ENCODE measurements around the gene PDCD6IP.
"Not testable (repeated sequence)": the region's sequence is repeated elsewhere in the genome, so short reads cannot be mapped to it uniquely, and the experiment has no call there.

PDCD6IP gene

DNA sequence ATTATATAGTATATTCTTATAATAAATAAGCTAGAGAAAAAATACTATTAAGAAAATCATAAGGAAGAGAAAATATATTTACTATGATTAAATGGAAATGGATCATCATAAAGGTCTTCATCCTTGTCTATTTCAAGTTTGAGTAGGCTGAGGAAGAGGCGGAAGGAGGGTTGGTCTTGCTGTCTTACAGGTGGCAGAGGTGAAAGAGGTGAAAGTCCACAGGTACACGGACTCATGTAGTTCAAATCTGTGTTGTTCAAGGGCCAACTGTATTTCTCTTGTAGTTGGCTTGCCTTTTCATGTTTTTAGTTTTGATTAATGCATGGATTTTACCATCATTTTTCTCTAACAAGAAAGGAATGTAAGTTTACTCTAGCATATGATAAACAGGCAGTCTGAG lies 41.7 kb downstream of the PDCD6IP start:
- no peak for TF ChIP-seq EZH2 (optimal IDR thresholded peaks at IDR 0.05; ENCODE audit: low read depth, low read length)
- no peak for TF ChIP-seq CTCF (IDR thresholded peaks at IDR 0.05; ENCODE audit: low read length)
- no peak for TF ChIP-seq EZH2phosphoT487 (IDR thresholded peaks at IDR 0.05; ENCODE audit: low read length)
- no peaks in the 10 kb centered on the region for H4K20me1 ChIP-seq (ENCODE audit: insufficient read depth, low read length)
- no peak for DNase-seq
- no peak overlapping the region for H3K27ac ChIP-seq (ENCODE audit: low read length)
- no peaks in the 10 kb centered on the region for H3K27me3 ChIP-seq (replicated peaks; ENCODE audit: insufficient read depth, low read length)
- no peaks in the 10 kb centered on the region for H3K9me2 ChIP-seq (replicated peaks; ENCODE audit: insufficient read depth, low read length)
- H3K9ac ChIP-seq (ENCODE audit: low read length), result no peak overlapping the region
- no peaks in the 10 kb centered on the region; the same call in 1 of the 2 replicates for H3K36me3 ChIP-seq (replicated peaks; ENCODE audit: insufficient read depth, low read length)
- no peak overlapping the region for H3K4me3 ChIP-seq (ENCODE audit: low read length)
- H3K9me3 ChIP-seq (replicated peaks; ENCODE audit: insufficient read depth, low read length), result no peaks in the 10 kb centered on the region
- peaks cover 3% of the 10 kb centered on the region; the same call in 1 of the 2 replicates for H3K79me2 ChIP-seq (ENCODE audit: low read length)
- H3K4me1 ChIP-seq (ENCODE audit: low read length), result no peaks in the 10 kb centered on the region
- no peak overlapping the region for H3K4me2 ChIP-seq (ENCODE audit: low read depth, low read length)
- no peak overlapping the region for H2AFZ ChIP-seq (ENCODE audit: low read length)
- H3F3A ChIP-seq (ENCODE audit: insufficient read depth, low read length), result no peaks in the 10 kb centered on the region

DNA sequence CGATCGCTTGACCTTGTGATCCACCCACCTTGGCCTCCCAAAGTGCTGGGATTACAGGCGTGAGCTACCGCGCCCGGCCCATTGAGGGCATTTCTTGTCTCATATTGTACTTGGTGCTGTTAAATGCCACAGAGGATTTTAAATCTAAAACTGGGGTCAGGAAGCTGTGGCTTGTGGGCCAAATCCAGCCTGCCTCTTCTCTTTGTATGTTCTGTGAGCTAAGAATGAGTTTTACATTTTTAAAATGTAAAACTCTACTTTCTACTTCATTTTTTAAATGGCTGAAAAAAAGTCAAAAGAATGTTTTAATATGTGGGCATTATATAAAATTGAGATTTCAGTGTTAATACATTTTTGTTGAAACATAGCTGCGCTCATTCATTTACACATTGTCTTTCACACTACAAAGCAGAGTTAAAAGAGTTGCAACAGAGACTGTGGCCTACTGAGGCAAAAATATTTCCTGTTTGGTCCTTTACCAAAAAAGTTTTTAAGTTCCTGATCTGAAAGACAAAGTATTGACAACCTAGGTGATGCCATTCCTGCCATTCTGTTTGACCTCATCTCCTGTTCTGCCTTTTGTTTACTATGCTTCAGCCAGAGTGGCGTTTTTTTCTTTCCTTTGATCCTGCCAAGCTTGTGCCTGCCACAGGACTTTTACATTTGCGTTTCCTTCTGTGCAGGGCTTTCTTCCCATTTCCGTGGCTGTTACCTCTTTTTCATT lies 50.4 kb downstream of the PDCD6IP start:
- no peak overlapping the region for H3K27ac ChIP-seq (ENCODE audit: low read length)
- H3K4me2 ChIP-seq (ENCODE audit: low read depth, low read length), result no peak overlapping the region
- no peak overlapping the region for H2AFZ ChIP-seq (ENCODE audit: low read length)
- no peaks in the 10 kb centered on the region for H4K20me1 ChIP-seq (ENCODE audit: insufficient read depth, low read length)
- no peaks in the 10 kb centered on the region for H3K9me2 ChIP-seq (replicated peaks; ENCODE audit: insufficient read depth, low read length)
- no peaks in the 10 kb centered on the region for H3K27me3 ChIP-seq (replicated peaks; ENCODE audit: insufficient read depth, low read length)
- no peaks in the 10 kb centered on the region for H3F3A ChIP-seq (ENCODE audit: insufficient read depth, low read length)
- no peak overlapping the region for H3K4me3 ChIP-seq (ENCODE audit: low read length)
- H3K4me1 ChIP-seq (ENCODE audit: low read length), result no peaks in the 10 kb centered on the region
- no peaks in the 10 kb centered on the region for H3K36me3 ChIP-seq (replicated peaks; ENCODE audit: insufficient read depth, low read length)
- DNase-seq, result no peak
- no peak for TF ChIP-seq EZH2phosphoT487 (IDR thresholded peaks at IDR 0.05; ENCODE audit: low read length)
- no peak for TF ChIP-seq EZH2 (optimal IDR thresholded peaks at IDR 0.05; ENCODE audit: low read depth, low read length)
- no peak for TF ChIP-seq CTCF (IDR thresholded peaks at IDR 0.05; ENCODE audit: low read length)
- no peaks in the 10 kb centered on the region for H3K79me2 ChIP-seq (ENCODE audit: low read length)
- no peak overlapping the region for H3K9ac ChIP-seq (ENCODE audit: low read length)
- no peaks in the 10 kb centered on the region for H3K9me3 ChIP-seq (replicated peaks; ENCODE audit: insufficient read depth, low read length)

DNA sequence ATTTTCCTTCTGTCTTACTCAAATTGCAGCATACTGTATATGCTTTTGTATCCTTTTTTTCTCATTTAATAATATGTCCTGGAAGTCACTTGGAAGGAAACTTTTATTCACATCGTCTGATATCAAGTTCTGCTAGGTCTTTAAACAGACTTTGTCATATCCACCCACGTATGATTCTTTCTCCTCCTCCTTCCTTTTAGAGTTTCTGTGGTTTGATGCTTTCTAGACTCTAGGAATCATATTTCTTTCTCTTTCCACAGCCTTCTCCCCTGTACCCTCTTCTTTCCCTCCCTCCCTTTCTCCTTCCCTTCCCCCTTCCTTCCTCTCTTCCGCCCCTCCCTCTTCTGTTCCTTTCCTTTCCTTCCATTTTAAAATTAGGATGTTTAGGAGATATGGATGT lies 52.2 kb downstream of the PDCD6IP start:
- H3K4me3 ChIP-seq (ENCODE audit: low read length); H3K79me2 ChIP-seq (ENCODE audit: low read length); H3K27ac ChIP-seq (ENCODE audit: low read length); H3F3A ChIP-seq (ENCODE audit: insufficient read depth, low read length); DNase-seq; H2AFZ ChIP-seq (ENCODE audit: low read length); H4K20me1 ChIP-seq (ENCODE audit: insufficient read depth, low read length); H3K9me3 ChIP-seq (replicated peaks; ENCODE audit: insufficient read depth, low read length); H3K36me3 ChIP-seq (replicated peaks; ENCODE audit: insufficient read depth, low read length); H3K4me2 ChIP-seq (ENCODE audit: low read depth, low read length); H3K4me1 ChIP-seq (ENCODE audit: low read length); H3K27me3 ChIP-seq (replicated peaks; ENCODE audit: insufficient read depth, low read length); H3K9me2 ChIP-seq (replicated peaks; ENCODE audit: insufficient read depth, low read length); H3K9ac ChIP-seq (ENCODE audit: low read length): not testable (repeated sequence)

GRCh38 chr3:33855407-33855806 lies 57.0 kb downstream of the PDCD6IP start:
- not testable (repeated sequence) for H3K4me2 ChIP-seq (ENCODE audit: low read depth, low read length); H3K36me3 ChIP-seq (replicated peaks; ENCODE audit: insufficient read depth, low read length); H3K9ac ChIP-seq (ENCODE audit: low read length); H3F3A ChIP-seq (ENCODE audit: insufficient read depth, low read length); H2AFZ ChIP-seq (ENCODE audit: low read length); H3K9me2 ChIP-seq (replicated peaks; ENCODE audit: insufficient read depth, low read length); H3K27ac ChIP-seq (ENCODE audit: low read length); H3K4me3 ChIP-seq (ENCODE audit: low read length); H3K9me3 ChIP-seq (replicated peaks; ENCODE audit: insufficient read depth, low read length); H3K4me1 ChIP-seq (ENCODE audit: low read length); H3K27me3 ChIP-seq (replicated peaks; ENCODE audit: insufficient read depth, low read length); H4K20me1 ChIP-seq (ENCODE audit: insufficient read depth, low read length); H3K79me2 ChIP-seq (ENCODE audit: low read length)
- DNase-seq, result peak; percentile 16

Measured in MM.1S (cell line).